GM19240 (cell line): ENCODE measurements around the gene LSM12.

Experiments used
- DNase-seq: peaks from one replicate; pipeline ENCODE4 v3.0.0; 2011; ENCODE audit warnings: low spot score; ENCODE audit not compliant: insufficient read length

Gene LSM12

DNA sequence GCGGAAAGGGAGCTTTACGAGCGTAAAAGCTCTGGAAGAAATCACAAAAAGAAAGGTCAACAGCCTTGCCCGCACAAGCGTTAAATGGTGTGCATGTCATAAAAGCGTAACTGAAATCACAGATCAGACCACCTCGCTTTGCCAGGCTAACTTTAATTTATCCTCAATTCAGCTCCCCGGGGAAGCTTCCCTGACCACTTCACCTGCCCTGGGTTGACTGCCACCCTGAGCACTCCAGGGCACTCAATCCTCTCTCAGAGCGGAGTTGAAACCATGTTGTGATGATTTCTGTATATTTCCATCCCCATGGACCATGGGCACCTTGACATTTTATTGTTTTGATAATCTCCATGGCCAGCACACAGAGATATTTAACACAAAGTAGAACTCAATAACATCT, 78.2 kb downstream of the LSM12 start:
- no peak for DNase-seq

DNA sequence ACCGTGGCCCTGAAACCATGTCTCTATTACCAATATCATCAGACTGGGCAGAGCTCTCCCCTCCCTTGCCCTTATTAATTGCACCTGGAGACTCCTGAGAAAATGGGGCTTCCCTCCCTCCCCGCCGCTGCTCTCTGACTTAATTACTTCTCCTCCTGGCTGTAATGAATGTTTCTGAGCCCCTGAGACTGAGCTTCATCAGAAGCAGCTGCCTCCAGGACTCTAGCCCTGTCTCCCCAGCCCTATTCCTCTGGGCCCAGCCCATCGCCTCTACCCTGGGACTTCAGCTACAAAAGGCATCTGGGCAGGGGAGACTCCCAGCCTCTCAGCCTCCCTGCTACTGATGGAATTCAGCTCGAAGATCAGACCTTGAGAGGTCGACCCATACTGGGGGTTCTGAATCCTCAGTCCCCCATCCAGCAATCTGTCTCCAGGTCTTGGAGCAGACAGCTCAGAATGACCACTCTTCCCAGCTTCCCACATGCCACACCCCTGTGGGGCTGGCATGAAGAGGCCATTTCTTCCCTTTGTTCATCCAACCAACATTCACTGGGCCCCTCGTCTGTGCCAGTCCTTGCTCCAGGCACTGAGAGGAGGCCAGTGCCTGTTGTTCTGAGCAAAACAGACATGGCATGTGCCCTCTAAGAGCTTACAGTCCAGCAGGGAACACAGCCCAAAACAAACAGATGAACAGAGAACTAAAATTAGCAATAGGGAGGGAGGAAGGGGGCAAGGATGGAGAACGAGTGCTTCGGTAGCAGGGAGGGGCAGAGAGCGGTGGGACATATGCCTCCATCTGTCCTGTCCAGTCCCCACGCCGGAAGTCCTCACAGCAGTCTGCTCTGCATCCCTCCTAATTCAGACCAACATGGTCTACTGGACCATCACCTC, 79.1 kb downstream of the LSM12 start:
- no peak for DNase-seq

DNA sequence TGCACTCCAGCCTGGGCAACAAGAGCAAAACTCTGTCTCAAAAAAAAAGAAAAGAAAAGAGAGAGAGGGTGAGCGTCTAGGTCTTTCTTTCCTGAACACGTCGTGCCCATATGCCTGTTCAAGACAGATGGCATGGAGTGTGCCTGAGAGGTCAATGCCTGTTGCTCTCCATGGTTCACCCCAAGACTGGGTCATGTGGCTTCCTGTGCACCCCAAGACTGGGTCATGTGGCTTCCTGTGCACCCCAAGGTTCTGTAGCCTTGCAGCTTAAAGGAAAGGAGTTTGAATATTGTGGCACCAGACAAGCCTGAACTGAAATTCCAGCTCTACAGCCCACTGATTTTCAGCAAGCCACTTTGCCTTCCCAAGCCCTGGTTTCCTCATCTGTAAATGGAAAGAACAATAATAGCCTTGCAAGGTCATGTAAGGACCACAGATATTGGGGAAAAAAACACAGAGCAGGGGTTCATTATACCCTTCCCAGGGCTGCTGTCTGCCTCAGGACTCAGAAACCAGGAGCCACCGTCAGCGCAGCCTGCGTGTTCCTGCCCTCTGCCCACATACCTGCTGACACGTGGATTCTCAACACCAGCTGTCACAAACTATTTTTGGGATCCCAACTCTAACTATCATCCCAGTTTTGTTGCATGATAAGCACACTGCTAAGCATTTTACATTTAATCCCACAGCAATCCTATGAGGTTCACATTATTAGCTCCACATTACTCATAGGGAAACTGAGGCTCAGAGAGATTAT, 80.1 kb downstream of the LSM12 start:
- no peak for DNase-seq

DNA sequence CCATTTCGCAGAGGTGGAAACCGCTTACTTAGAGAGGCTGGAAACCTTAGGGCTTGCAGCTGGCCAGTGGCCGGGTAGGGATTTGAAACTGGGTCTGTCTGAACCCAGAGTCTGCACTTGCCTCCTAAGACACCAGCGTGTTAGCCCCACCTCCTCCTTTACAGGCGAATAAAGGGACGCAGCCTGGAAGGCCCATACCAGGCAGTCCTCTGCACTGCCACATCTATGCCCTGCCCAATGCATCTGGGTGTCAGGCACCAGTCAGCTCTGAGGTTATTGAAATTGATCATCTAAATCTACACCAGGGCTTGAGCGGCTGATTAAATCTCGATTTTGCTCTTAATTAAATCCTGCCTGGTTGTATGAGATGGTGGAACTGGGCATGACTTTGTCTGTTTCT, 82.0 kb downstream of the LSM12 start:
- no peak for DNase-seq
